Smooth muscle cell (in vitro differentiated cells): ENCODE measurements around the gene AGMO. TPM values are rescaled to one million over a fixed set of nuclear protein-coding genes. Genes with fewer than 3 reads are reported as not detected.

Experiments used
- DNase-seq: peaks from one replicate; lab custom pipeline; 2025; ENCODE audit not compliant: unreplicated experiment; lab: John Stamatoyannopoulos, UW
- H2AFZ ChIP-seq: fragments of 200-600 bp; sonication (generic); 2 replicates; pipeline ENCODE4 v1.6.0; 2016; ENCODE audit warnings: antibody characterized with exemption, low read depth, mild to moderate bottlenecking
- H3F3A ChIP-seq: fragments of 200-600 bp; sonication (generic); 2 replicates; pipeline ENCODE4 v1.6.0; 2017; ENCODE audit warnings: antibody characterized with exemption, low read depth
- H3K27ac ChIP-seq: fragments of 200-600 bp; sonication (generic); 2 replicates; pipeline ENCODE4 v1.5.1; 2016; ENCODE audit warnings: low read depth, mild to moderate bottlenecking
- H3K27me3 ChIP-seq: fragments of 200-600 bp; sonication (generic); 2 replicates; pipeline ENCODE4 v1.6.1; 2016; ENCODE audit warnings: low read depth, mild to moderate bottlenecking
- H3K36me3 ChIP-seq: fragments of 200-600 bp; sonication (generic); 2 replicates; pipeline ENCODE4 v1.5.1; 2016; ENCODE audit warnings: low read depth
- H3K4me1 ChIP-seq: fragments of 200-600 bp; sonication (generic); 2 replicates; pipeline ENCODE4 v1.5.1; 2016; ENCODE audit warnings: low read depth
- H3K4me2 ChIP-seq: fragments of 200-600 bp; sonication (generic); 2 replicates; pipeline ENCODE4 v1.6.0; 2016; ENCODE audit warnings: mild to moderate bottlenecking
- H3K4me3 ChIP-seq: fragments of 200-600 bp; sonication (generic); 2 replicates; pipeline ENCODE4 v1.5.1; 2016; ENCODE audit warnings: mild to moderate bottlenecking
- H3K79me2 ChIP-seq: fragments of 200-600 bp; sonication (generic); 2 replicates; pipeline ENCODE4 v1.6.0; 2016; ENCODE audit warnings: low read depth, mild to moderate bottlenecking
- H3K9ac ChIP-seq: fragments of 200-600 bp; sonication (generic); 2 replicates; pipeline ENCODE4 v1.6.0; 2016; ENCODE audit warnings: low read depth
- H3K9me3 ChIP-seq: fragments of 200-600 bp; sonication (generic); replicated peaks from 2 replicates; pipeline ENCODE4 v1.5.1; 2016; ENCODE audit warnings: low read depth
- H4K20me1 ChIP-seq: fragments of 200-600 bp; sonication (generic); 2 replicates; pipeline ENCODE4 v1.6.0; 2016; ENCODE audit warnings: low read depth
- WGBS: methylation state at CpG from one replicate; pipeline ENCODE4 v1.1.7; 2016; ENCODE audit warnings: low lambda C conversion rate; 5-methylcytosine and 5-hydroxymethylcytosine counted together
- polyA plus RNA-seq: library from polyadenylated mRNA; unstranded; fragments of >200 nt; fragmentation: Nextera tagmentation; extraction: Ambion mirVana; gene quantifications from 2 replicates; pipeline ENCODE4 v1.2.1, GENCODE V29; 2016
- total RNA-seq: library from RNA; depleted of rRNA; stranded (reverse); fragments of >200 nt; gene quantifications from 2 replicates; pipeline ENCODE4 v1.2.3, GENCODE V29; 2014
- TF ChIP-seq, protein P1 (sequence below): fragments of 200-600 bp; sonication (generic); IDR thresholded peaks from 2 replicates; pipeline ENCODE4 v1.5.1; 2017; ENCODE audit warnings: borderline replicate concordance, mild to moderate bottlenecking, antibody characterized with exemption; ENCODE audit not compliant: insufficient read depth, poor library complexity, severe bottlenecking

AGMO gene
- total and polyA plus RNA-seq, 2 experiments from 2014 or later: 0.27 to 0.50 TPM

DNA sequence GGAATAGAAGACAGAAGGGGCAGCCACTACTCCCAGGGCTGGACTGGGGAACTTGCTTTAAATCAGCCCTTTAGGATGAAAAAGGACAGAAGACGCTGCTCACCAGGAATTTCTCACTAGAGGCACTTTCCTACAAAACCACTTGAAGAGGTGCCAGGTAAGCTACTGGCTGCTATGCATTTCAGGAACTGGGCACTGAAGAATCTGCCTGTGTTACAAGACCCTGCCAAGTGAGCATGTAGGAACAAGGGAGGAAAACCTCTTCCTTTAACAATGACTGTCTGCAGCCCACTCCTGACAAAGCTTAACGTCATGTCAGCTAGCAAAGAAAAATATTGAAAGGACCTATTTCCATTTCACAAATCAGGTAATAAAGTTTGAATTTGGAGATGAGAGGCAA, 5.8 kb upstream of the AGMO start:
- Histone ChIP-seq H3K4me2 (no peak overlapping the region), H3F3A (no peaks in the 10 kb centered on the region), H3K4me3 (no peak overlapping the region), H3K9ac (no peak overlapping the region), H3K27me3 (no peaks in the 10 kb centered on the region), H3K79me2 (no peaks in the 10 kb centered on the region), H3K27ac (no peak overlapping the region), H2AFZ (peak overlapping the region; percentile 30), H3K36me3 (no peaks in the 10 kb centered on the region), H4K20me1 (no peaks in the 10 kb centered on the region), H3K9me3 (no peaks in the 10 kb centered on the region), H3K4me1 (no peaks in the 10 kb centered on the region)
- TF ChIP-seq, protein P1, sequence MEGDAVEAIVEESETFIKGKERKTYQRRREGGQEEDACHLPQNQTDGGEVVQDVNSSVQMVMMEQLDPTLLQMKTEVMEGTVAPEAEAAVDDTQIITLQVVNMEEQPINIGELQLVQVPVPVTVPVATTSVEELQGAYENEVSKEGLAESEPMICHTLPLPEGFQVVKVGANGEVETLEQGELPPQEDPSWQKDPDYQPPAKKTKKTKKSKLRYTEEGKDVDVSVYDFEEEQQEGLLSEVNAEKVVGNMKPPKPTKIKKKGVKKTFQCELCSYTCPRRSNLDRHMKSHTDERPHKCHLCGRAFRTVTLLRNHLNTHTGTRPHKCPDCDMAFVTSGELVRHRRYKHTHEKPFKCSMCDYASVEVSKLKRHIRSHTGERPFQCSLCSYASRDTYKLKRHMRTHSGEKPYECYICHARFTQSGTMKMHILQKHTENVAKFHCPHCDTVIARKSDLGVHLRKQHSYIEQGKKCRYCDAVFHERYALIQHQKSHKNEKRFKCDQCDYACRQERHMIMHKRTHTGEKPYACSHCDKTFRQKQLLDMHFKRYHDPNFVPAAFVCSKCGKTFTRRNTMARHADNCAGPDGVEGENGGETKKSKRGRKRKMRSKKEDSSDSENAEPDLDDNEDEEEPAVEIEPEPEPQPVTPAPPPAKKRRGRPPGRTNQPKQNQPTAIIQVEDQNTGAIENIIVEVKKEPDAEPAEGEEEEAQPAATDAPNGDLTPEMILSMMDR: no peak
- DNase-seq: no peak
- 78% methylated on average over 2 of the region's 2 CpGs for WGBS

DNA sequence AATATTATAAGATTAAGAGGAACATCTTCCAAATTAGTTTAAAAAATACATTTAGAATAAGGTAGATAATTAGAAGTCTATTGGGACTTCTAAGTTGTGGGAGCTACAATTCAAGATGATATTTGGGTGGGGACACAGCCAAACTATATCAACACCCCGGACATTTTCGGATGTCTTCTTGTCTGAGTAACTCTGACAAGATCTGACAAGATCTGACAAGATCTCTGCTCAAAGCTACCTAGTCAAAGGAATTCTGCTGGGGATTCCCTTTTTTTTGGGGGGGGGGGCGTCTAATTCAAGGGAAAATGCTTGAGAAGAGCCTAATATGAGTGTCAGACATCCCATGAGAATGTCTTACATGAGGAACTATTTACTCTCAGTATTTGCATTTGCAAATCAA, 5.2 kb upstream of the AGMO start:
- no peak overlapping the region for H3K27ac ChIP-seq
- H3F3A ChIP-seq: no peaks in the 10 kb centered on the region
- TF ChIP-seq, protein P1: no peak
- WGBS: 95% methylated on average over 3 of the region's 3 CpGs
- no peaks in the 10 kb centered on the region for H4K20me1 ChIP-seq
- H3K4me2 ChIP-seq: no peak overlapping the region
- DNase-seq: no peak
- H2AFZ ChIP-seq: no peak overlapping the region
- H3K9ac ChIP-seq: no peak overlapping the region
- H3K4me1 ChIP-seq: peaks cover 2% of the 10 kb centered on the region
- H3K27me3 ChIP-seq: no peaks in the 10 kb centered on the region
- H3K79me2 ChIP-seq: no peaks in the 10 kb centered on the region
- no peaks in the 10 kb centered on the region for H3K36me3 ChIP-seq
- H3K9me3 ChIP-seq: no peaks in the 10 kb centered on the region
- H3K4me3 ChIP-seq: no peak overlapping the region

GRCh38 chr7:15566476-15566875, 4.7 kb upstream of the AGMO start:
- TF ChIP-seq, protein P1: no peak
- Histone ChIP-seq H3K36me3 (no peaks in the 10 kb centered on the region), H4K20me1 (no peaks in the 10 kb centered on the region), H3K27ac (no peak overlapping the region), H3K9me3 (no peaks in the 10 kb centered on the region), H3K9ac (no peak overlapping the region), H3F3A (no peaks in the 10 kb centered on the region), H3K27me3 (no peaks in the 10 kb centered on the region), H3K4me2 (no peak overlapping the region), H2AFZ (no peak overlapping the region), H3K4me3 (no peak overlapping the region), H3K4me1 (peaks cover 7% of the 10 kb centered on the region), H3K79me2 (no peaks in the 10 kb centered on the region)
- DNase-seq: no peak
- WGBS: 84% methylated on average over 5 of the region's 5 CpGs

GRCh38 chr7:15560968-15561367, 847 bp downstream of the AGMO start:
- Histone ChIP-seq H3K4me3 (no peak overlapping the region), H3K79me2 (no peaks in the 10 kb centered on the region), H3K4me2 (no peak overlapping the region), H4K20me1 (no peaks in the 10 kb centered on the region), H3F3A (no peaks in the 10 kb centered on the region), H3K4me1 (peaks cover 19% of the 10 kb centered on the region), H3K36me3 (no peaks in the 10 kb centered on the region), H3K9ac (no peak overlapping the region), H3K27me3 (no peaks in the 10 kb centered on the region), H3K9me3 (no peaks in the 10 kb centered on the region), H3K27ac (no peak overlapping the region), H2AFZ (peak overlapping the region; percentile 94)
- WGBS: 98% methylated on average over 1 of the region's 1 CpG
- TF ChIP-seq, protein P1: no peak
- DNase-seq: no peak
